GM18507 (cell line): ENCODE measurements around the gene PLCL1.

ENCODE experiments used
- DNase-seq: peaks from one replicate; pipeline ENCODE4 v3.0.0; 2011; ENCODE audit warnings: low read depth; ENCODE audit not compliant: insufficient read length; ENCODE audit errors: extremely low spot score
- FAIRE-seq: peaks from 2 replicates; lab custom pipeline; 2011; peaks lifted over from hg19 to GRCh38; lab: Jason Lieb, UNC

PLCL1 gene

GRCh38 chr2:197877038-197877437 is 72.6 kb downstream of the PLCL1 start:
- no peak for FAIRE-seq
- DNase-seq = no peak

GRCh38 chr2:197878792-197879191 is 74.4 kb downstream of the PLCL1 start:
- no peak for DNase-seq

GRCh38 chr2:197879812-197880408 is 75.5 kb downstream of the PLCL1 start:
- no peak for FAIRE-seq
- DNase-seq = no peak

More at GRCh38 chr2:197878792-197879191, 74.4 kb downstream of the PLCL1 start:
- FAIRE-seq = no peak

- no peak for FAIRE-seq
Measured at GRCh38 chr2:197883354-197884032, 79.1 kb downstream of the PLCL1 start.

GRCh38 chr2:197884252-197884651 is 79.9 kb downstream of the PLCL1 start:
- FAIRE-seq (no peak), DNase-seq (no peak)

More at GRCh38 chr2:197883354-197884032, 79.1 kb downstream of the PLCL1 start:
- no peak for DNase-seq

GRCh38 chr2:197885126-197885525 is 80.7 kb downstream of the PLCL1 start:
- no peak for DNase-seq
- no peak for FAIRE-seq

- no peak for DNase-seq
- no peak for FAIRE-seq
Measured at GRCh38 chr2:197885587-197885986, 81.2 kb downstream of the PLCL1 start.

- FAIRE-seq = no peak
Measured at GRCh38 chr2:197888321-197888720, 83.9 kb downstream of the PLCL1 start.

GRCh38 chr2:197889041-197889440 is 84.6 kb downstream of the PLCL1 start:
- DNase-seq (peak; percentile 4), FAIRE-seq (peak; percentile 86)

More at GRCh38 chr2:197888321-197888720, 83.9 kb downstream of the PLCL1 start:
- no peak for DNase-seq

- FAIRE-seq (peak; percentile 18), DNase-seq (no peak)
Measured at GRCh38 chr2:197890168-197890567, 85.8 kb downstream of the PLCL1 start.

- FAIRE-seq (no peak), DNase-seq (no peak)
Measured at GRCh38 chr2:197891897-197892442, 87.6 kb downstream of the PLCL1 start.

GRCh38 chr2:197893403-197894177 is 89.2 kb downstream of the PLCL1 start:
- no peak for DNase-seq
- FAIRE-seq = peak; percentile 75

- FAIRE-seq = no peak
- DNase-seq = no peak
Measured at GRCh38 chr2:197894751-197895274, 90.4 kb downstream of the PLCL1 start.

GRCh38 chr2:197897960-197898678 is 93.7 kb downstream of the PLCL1 start:
- DNase-seq = no peak
- FAIRE-seq = no peak

GRCh38 chr2:197904446-197904845 is 100.1 kb downstream of the PLCL1 start:
- DNase-seq (no peak), FAIRE-seq (no peak)

- FAIRE-seq (no peak), DNase-seq (no peak)
Measured at GRCh38 chr2:197908156-197908555, 103.8 kb downstream of the PLCL1 start.

- FAIRE-seq (no peak), DNase-seq (no peak)
Measured at GRCh38 chr2:197908990-197909776, 104.8 kb downstream of the PLCL1 start.

- no peak for DNase-seq
- no peak for FAIRE-seq
Measured at GRCh38 chr2:197911667-197912066, 107.3 kb downstream of the PLCL1 start.

- FAIRE-seq (no peak), DNase-seq (no peak)
Measured at GRCh38 chr2:197913084-197913483, 108.7 kb downstream of the PLCL1 start.
